AG10803 (cell line): ENCODE data around the gene ZDHHC14.

Source experiments
- DNase-seq: peaks from one replicate; pipeline ENCODE4 v3.0.0; 2010; ENCODE audit warnings: low read depth
- H3K4me3 ChIP-seq: 2 replicates; pipeline ENCODE4 v1.5.1; 2011; ENCODE audit warnings: mild to moderate bottlenecking, low read length, control low read depth
- TF ChIP-seq, protein P1 (sequence below): conservative IDR thresholded peaks from 2 replicates; pipeline ENCODE4 v1.5.1; 2011; ENCODE audit warnings: mild to moderate bottlenecking, low read length, control low read depth, inconsistent platforms

Gene ZDHHC14

DNA sequence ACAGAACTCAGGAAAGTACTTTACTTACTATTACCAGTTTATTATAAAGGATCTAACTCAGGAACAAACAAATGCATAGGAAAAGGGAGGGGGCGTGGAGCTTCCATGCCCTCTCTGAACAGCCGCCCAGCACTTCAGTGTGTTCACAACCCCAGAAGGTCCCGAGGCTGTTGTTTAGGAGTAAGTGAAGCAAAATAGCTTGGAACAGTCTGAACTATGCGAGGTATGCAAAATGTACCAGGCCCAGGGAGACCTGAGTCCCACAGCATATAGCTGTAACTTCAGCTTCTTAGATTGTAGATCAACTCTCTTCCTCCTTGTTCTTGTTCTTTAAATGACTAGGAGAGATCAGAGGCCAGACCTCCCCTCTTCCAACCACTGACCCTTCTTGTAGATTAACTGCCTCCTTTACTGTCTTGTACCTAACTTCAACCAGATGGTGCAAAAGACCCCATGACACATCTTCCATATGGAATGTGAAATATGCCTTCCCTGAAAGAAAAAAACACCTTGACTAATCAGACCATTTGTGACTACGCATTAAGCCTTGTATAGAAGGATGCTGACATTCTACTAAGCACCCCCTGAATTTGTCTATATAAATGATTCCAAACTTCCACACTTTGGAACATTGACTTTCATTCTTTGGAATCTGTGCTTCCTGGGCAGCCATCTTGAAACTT is 343.3 kb downstream of the ZDHHC14 start:
- no peak overlapping the region for H3K4me3 ChIP-seq
- peak; percentile 25 for DNase-seq
- TF ChIP-seq, protein P1, sequence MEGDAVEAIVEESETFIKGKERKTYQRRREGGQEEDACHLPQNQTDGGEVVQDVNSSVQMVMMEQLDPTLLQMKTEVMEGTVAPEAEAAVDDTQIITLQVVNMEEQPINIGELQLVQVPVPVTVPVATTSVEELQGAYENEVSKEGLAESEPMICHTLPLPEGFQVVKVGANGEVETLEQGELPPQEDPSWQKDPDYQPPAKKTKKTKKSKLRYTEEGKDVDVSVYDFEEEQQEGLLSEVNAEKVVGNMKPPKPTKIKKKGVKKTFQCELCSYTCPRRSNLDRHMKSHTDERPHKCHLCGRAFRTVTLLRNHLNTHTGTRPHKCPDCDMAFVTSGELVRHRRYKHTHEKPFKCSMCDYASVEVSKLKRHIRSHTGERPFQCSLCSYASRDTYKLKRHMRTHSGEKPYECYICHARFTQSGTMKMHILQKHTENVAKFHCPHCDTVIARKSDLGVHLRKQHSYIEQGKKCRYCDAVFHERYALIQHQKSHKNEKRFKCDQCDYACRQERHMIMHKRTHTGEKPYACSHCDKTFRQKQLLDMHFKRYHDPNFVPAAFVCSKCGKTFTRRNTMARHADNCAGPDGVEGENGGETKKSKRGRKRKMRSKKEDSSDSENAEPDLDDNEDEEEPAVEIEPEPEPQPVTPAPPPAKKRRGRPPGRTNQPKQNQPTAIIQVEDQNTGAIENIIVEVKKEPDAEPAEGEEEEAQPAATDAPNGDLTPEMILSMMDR: no peak

DNA sequence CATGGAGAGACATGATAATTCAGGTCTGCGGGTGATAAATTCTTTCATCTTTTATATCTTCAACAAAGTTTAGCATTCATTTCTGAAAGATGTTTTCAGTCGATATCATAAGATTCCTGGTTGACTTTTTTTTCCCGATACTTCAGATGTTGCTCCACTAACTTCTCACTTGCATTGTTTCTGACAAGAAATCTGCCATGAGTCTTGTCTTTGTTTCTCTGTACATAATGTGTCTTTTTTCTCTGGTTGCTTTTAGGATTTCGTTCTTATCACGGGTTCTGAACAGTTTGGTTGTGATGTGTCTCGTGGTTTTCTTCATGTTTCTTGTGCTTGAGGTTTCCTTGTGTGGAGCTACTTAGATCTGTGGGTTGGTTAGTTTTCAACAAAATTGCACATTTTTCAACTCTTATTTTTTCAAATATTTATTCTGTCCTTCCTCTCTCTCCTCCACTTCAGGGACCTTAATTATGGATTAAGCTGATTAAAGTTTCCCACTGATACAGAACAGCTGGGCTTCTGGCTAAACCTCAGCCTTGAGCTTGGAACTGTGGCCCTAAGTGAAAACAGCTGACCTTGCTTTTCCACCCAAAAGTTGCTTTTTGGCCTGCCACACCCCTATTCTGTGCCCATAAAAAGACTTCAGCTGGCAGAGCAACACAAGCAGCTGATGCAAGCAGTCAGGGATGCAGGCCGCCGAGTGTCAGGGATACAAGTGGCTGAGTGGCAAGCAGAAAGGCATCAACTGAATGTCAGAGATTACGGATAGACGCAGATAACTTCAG is 344.2 kb downstream of the ZDHHC14 start:
- DNase-seq: peak; percentile 69
- H3K4me3 ChIP-seq: no peak overlapping the region
- TF ChIP-seq, protein P1: no peak

DNA sequence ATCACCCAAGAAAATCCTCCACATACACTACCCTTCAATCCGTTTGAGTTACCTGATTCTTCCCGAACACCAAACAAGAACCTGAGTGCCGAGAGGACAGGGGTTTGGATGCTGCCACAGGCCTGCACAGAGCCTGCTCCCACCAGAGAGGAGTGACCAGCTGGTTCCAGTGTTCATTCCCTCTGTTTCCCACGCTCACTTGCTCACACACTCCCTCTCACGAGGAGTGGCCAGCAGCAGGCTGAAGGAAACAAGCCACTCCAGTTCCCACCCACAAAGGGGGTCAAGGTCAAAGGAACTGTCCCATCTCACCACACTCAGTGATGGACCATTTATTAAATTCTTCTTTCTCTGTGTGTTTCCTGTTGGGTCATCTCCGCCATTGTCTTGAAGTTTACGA is 344.8 kb downstream of the ZDHHC14 start:
- no peak for DNase-seq
- TF ChIP-seq, protein P1: no peak
- no peak overlapping the region for H3K4me3 ChIP-seq

DNA sequence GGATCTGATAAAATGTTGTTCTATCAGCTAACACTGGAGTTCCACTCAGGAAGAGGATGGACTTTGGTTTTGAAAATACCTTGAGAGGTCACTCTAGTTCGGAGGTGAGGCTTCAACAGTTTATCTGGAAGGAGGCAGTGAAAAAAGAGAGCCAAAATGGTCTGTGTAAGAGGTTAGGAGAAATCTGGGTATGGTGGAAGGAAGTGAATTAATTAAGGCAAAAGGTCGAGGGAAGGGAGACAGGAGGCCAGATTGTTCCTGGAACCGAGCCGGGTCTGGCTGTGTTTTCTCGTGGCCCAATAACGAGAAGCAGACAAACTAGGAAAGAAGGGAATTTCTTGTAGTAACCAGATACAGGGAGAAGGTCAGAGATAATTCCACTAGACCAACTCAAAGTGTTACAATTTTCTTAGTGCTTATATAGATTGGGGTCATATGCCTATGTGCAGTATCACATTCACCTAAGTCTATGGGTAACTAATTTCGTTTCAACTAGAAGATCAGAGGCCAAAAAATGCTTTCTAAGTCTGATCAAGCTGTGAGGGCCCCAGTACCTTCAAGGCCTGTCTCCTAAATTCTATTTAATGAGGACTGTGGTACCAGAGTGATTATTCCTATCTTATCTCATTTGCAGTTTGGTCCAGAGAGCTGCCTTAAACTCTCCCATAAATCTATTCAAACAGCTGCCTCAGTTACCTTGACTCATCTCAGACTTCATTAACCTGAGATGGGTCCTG is 346.1 kb downstream of the ZDHHC14 start:
- TF ChIP-seq, protein P1: no peak
- no peak overlapping the region for H3K4me3 ChIP-seq
- no peak for DNase-seq
